Peyer's patch (tissue), 4 donors: ENCODE results near the gene ABCG4.

Experiments
- POLR2A ChIP-seq, 2 donors: fragments of 450-650 bp; IDR thresholded peaks; one replicate each; pipeline ENCODE4 v1.5.1; 2017; ENCODE audit warnings: antibody characterized with exemption in 2 of 2, mild to moderate bottlenecking in 2 of 2, moderate library complexity in 2 of 2
- TF ChIP-seq, protein P1 (sequence below), 6 experiments: fragments of 450-650 bp in 4 of 6; fragments of 200-600 bp in 2 of 6; sonication (generic) in 1 of 6; IDR thresholded peaks; one replicate each; pipeline ENCODE4 v1.5.1; 2017 to 2019; ENCODE audit warnings: antibody characterized with exemption in 6 of 6, mild to moderate bottlenecking in 3 of 6, moderate library complexity in 1 of 6

- TF ChIP-seq, protein P1, sequence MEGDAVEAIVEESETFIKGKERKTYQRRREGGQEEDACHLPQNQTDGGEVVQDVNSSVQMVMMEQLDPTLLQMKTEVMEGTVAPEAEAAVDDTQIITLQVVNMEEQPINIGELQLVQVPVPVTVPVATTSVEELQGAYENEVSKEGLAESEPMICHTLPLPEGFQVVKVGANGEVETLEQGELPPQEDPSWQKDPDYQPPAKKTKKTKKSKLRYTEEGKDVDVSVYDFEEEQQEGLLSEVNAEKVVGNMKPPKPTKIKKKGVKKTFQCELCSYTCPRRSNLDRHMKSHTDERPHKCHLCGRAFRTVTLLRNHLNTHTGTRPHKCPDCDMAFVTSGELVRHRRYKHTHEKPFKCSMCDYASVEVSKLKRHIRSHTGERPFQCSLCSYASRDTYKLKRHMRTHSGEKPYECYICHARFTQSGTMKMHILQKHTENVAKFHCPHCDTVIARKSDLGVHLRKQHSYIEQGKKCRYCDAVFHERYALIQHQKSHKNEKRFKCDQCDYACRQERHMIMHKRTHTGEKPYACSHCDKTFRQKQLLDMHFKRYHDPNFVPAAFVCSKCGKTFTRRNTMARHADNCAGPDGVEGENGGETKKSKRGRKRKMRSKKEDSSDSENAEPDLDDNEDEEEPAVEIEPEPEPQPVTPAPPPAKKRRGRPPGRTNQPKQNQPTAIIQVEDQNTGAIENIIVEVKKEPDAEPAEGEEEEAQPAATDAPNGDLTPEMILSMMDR (IDR thresholded peaks at IDR 0.05), result no peak
- TF ChIP-seq POLR2A (IDR thresholded peaks at IDR 0.05), result no peak
Measured at GRCh38 chr11:119109843-119110242, 39.0 kb upstream of the ABCG4 start.
